HEK293T (cell line): Measurements from ENCODE around the gene RPL15.

Source experiments
- ELF4 ChIP-seq: fragments of 450-650 bp; IDR thresholded peaks from 2 replicates; pipeline ENCODE4 v1.6.1; 2017; ENCODE audit warnings: antibody characterized with exemption
- FOXA1 ChIP-seq: fragments of 450-650 bp; IDR thresholded peaks from 2 replicates; pipeline ENCODE4 v1.6.1; 2016; ENCODE audit warnings: mild to moderate bottlenecking
- FOXK2 ChIP-seq: fragments of 450-650 bp; IDR thresholded peaks from 2 replicates; pipeline ENCODE4 v1.6.1; 2016; ENCODE audit warnings: mild to moderate bottlenecking
- NFRKB ChIP-seq: fragments of 450-650 bp; IDR thresholded peaks from 2 replicates; pipeline ENCODE4 v1.6.1; 2016; ENCODE audit warnings: mild to moderate bottlenecking, moderate library complexity
- PKNOX1 ChIP-seq: fragments of 450-650 bp; IDR thresholded peaks from 2 replicates; pipeline ENCODE4 v1.6.1; 2016
- SP1 ChIP-seq: fragments of 450-650 bp; IDR thresholded peaks from 2 replicates; pipeline ENCODE4 v1.6.1; 2017
- SUZ12 ChIP-seq: fragments of 450-650 bp; IDR thresholded peaks from 2 replicates; pipeline ENCODE4 v1.6.1; 2016; ENCODE audit warnings: mild to moderate bottlenecking

GRCh38 chr3:23934253-23934652 is 17.3 kb downstream of the RPL15 start:
- TF ChIP-seq PKNOX1 (no peak), FOXK2 (no peak), SP1 (no peak), FOXA1 (no peak), SUZ12 (no peak), ELF4 (no peak), NFRKB (no peak)
